Measurements from ENCODE around the gene PRXL2A. TPM values are rescaled to one million over a fixed set of nuclear protein-coding genes. Genes with fewer than 3 reads are reported as not detected.
A peak's percentile ranks its signal among the peaks of the same experiment; 100 is the strongest.

PRXL2A gene
- total RNA-seq, 2 donors from 2014 or later = 101 to 127 TPM

DNA sequence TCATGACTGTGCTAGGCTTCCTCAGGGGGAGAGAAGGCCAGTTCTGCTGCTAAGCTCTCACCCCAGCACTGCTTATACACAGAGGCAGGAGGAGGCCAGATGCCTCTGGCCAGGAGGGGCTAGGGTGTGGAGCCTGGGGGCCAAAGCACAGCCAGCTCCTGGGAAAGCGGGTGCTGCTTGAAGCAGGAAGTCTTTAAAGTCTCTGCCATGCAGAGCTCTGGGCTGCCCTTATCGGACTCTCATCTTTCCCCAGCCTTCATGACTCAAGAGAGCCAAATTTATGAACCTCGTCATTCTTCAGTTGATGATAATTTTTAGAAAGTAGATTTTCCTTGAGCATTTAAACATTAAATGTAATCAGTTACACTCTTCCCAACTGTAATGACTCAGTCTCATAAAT, 34.5 kb downstream of the PRXL2A start:
- no peak overlapping the region for H3K27ac Mint-ChIP-seq

GRCh38 chr10:80443531-80443974, 35.2 kb downstream of the PRXL2A start:
- Mint-ChIP-seq H3K4me1 (peaks cover 16% of the 10 kb centered on the region), H3K9me3 (no peaks in the 10 kb centered on the region), H3K36me3 (ENCODE audit: low read depth) (no peaks in the 10 kb centered on the region), H3K27ac (no peak overlapping the region), H3K27me3 (ENCODE audit: insufficient read depth) (peaks cover 11% of the 10 kb centered on the region), H3K4me3 (no peak overlapping the region)
- no peak overlapping the region for H3K9ac ChIP-seq (ENCODE audit: extremely low read depth, low read length, poor library complexity, severe bottlenecking)
- H3K9me3 ChIP-seq (ENCODE audit: control insufficient read depth, low read length) = no peaks in the 10 kb centered on the region
- DNase-seq = peak; percentile 80
- no peaks in the 10 kb centered on the region for H3K36me3 ChIP-seq (ENCODE audit: control insufficient read depth, insufficient read depth, low read length)
- H3K4me1 ChIP-seq (ENCODE audit: control insufficient read depth, insufficient read depth, low read length) = no peaks in the 10 kb centered on the region
- 86 to 89% methylated on average over 5 to 6 of the region's 6 CpGs for WGBS, 2 experiments (ENCODE audit: insufficient coverage in 1 of 2, insufficient read length in 1 of 2)
- no peak overlapping the region for H3K4me3 ChIP-seq (ENCODE audit: low read length)
- no peaks in the 10 kb centered on the region for H3K27me3 ChIP-seq (ENCODE audit: control insufficient read depth, insufficient read depth, low read length, poor library complexity, severe bottlenecking)
- TF ChIP-seq CTCF (conservative IDR thresholded peaks at IDR 0.05) = peak; percentile 78
- H3K27ac ChIP-seq (ENCODE audit: low read depth, low read length) = no peak overlapping the region

More for the DNA sequence above, 34.5 kb downstream of the PRXL2A start:
- Histone ChIP-seq H3K9ac (ENCODE audit: extremely low read depth, low read length, poor library complexity, severe bottlenecking) (no peak overlapping the region), H3K27ac (ENCODE audit: low read depth, low read length) (no peak overlapping the region), H3K27me3 (ENCODE audit: control insufficient read depth, insufficient read depth, low read length, poor library complexity, severe bottlenecking) (no peaks in the 10 kb centered on the region), H3K4me1 (ENCODE audit: control insufficient read depth, insufficient read depth, low read length) (no peaks in the 10 kb centered on the region), H3K4me3 (ENCODE audit: low read length) (no peak overlapping the region), H3K9me3 (ENCODE audit: control insufficient read depth, low read length) (no peaks in the 10 kb centered on the region), H3K36me3 (ENCODE audit: control insufficient read depth, insufficient read depth, low read length) (no peaks in the 10 kb centered on the region)
- 98 to 100% methylated on average over 2 to 3 of the region's 3 CpGs for WGBS, 2 experiments (ENCODE audit: insufficient coverage in 1 of 2, insufficient read length in 1 of 2)
- no peak for DNase-seq
- Mint-ChIP-seq H3K9me3 (no peaks in the 10 kb centered on the region), H3K36me3 (ENCODE audit: low read depth) (no peaks in the 10 kb centered on the region), H3K4me1 (peaks cover 18% of the 10 kb centered on the region), H3K27me3 (ENCODE audit: insufficient read depth) (peaks cover 11% of the 10 kb centered on the region), H3K4me3 (no peak overlapping the region)
- no peak for TF ChIP-seq CTCF (conservative IDR thresholded peaks at IDR 0.05)

DNA sequence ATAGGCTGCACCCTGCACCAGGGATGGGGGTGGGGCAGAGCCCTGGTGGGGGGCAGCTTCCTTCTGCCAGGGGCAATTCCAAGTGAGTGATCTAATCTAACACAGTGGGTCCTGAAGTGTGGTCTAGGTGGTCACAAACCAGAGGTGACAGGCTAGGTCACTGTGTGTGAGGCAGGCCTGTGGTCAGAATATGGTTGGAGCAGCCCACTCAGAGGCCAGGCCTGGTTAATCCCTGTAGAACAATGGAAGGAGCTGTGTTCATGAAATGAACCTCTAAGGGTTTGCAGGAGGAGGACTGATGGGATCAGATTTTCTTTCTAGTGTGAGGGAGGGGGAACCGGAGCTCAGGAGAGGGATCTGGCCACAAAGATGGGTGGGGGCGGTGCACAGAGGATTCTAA, 35.8 kb downstream of the PRXL2A start:
- Mint-ChIP-seq H3K27ac (peak overlapping the region; percentile 50), H3K36me3 (ENCODE audit: low read depth) (no peaks in the 10 kb centered on the region), H3K27me3 (ENCODE audit: insufficient read depth) (peaks cover 13% of the 10 kb centered on the region), H3K9me3 (no peaks in the 10 kb centered on the region), H3K4me3 (no peak overlapping the region), H3K4me1 (peaks cover 16% of the 10 kb centered on the region)
- no peak overlapping the region for H3K27ac ChIP-seq (ENCODE audit: low read depth, low read length)
- 93 to 100% methylated on average over 2 of the region's 2 CpGs for WGBS, 2 experiments (ENCODE audit: insufficient coverage in 1 of 2, insufficient read length in 1 of 2)
- no peaks in the 10 kb centered on the region for H3K9me3 ChIP-seq (ENCODE audit: control insufficient read depth, low read length)
- H3K9ac ChIP-seq (ENCODE audit: extremely low read depth, low read length, poor library complexity, severe bottlenecking) = no peak overlapping the region
- TF ChIP-seq CTCF (conservative IDR thresholded peaks at IDR 0.05) = no peak
- peaks cover 2% of the 10 kb centered on the region for H3K4me1 ChIP-seq (ENCODE audit: control insufficient read depth, insufficient read depth, low read length)
- no peaks in the 10 kb centered on the region for H3K27me3 ChIP-seq (ENCODE audit: control insufficient read depth, insufficient read depth, low read length, poor library complexity, severe bottlenecking)
- H3K4me3 ChIP-seq (ENCODE audit: low read length) = no peak overlapping the region
- H3K36me3 ChIP-seq (ENCODE audit: control insufficient read depth, insufficient read depth, low read length) = no peaks in the 10 kb centered on the region
- no peak for DNase-seq
